H1 (cell line): ENCODE data around the gene PLXNA3. TPM values are rescaled to one million over a fixed set of nuclear protein-coding genes. Genes with fewer than 3 reads are reported as not detected.

Experiments used
- CTCF ChIA-PET: fragments of 300-600 bp; sonication (Branson Sonifier 250); formaldehyde crosslinking; loops from one replicate; lab custom pipeline; 2021; ENCODE audit not compliant: partially characterized antibody; lab: Charles Lee
- POLR2A ChIA-PET: fragments of 300-600 bp; sonication (Branson Sonifier 250); formaldehyde crosslinking; loops from one replicate; lab custom pipeline; 2021; ENCODE audit warnings: inconsistent platforms; ENCODE audit not compliant: partially characterized antibody; lab: Charles Lee
- DNase-seq, 2 experiments: peaks; one replicate each; pipeline versions ENCODE4 v3.0.0 to v3.0.0-alpha.2; 2010 to 2022; ENCODE audit warnings: low spot score in 2 of 2, low read depth in 1 of 2, mixed read lengths in 1 of 2
- FAIRE-seq: peaks from 2 replicates; lab custom pipeline; 2011; peaks lifted over from hg19 to GRCh38; lab: Jason Lieb, UNC
- H2AFZ ChIP-seq: 2 replicates; pipeline ENCODE4 v1.8.1; 2012; ENCODE audit warnings: low read length, inconsistent platforms
- H2AK5ac ChIP-seq: 2 replicates; pipeline ENCODE4 v1.6.1; 2013; ENCODE audit warnings: low read depth, low read length
- H2BK120ac ChIP-seq: replicated peaks from 2 replicates; pipeline ENCODE3; 2013; ENCODE audit warnings: low read depth, low read length, inconsistent platforms
- H2BK12ac ChIP-seq: 2 replicates; pipeline ENCODE4 v1.6.1; 2013; ENCODE audit warnings: low read depth, low read length
- H2BK15ac ChIP-seq: 2 replicates; pipeline ENCODE4 v1.6.1; 2013; ENCODE audit warnings: low read length
- H2BK20ac ChIP-seq: 2 replicates; pipeline ENCODE4 v1.6.1; 2013; ENCODE audit warnings: low read length
- H2BK5ac ChIP-seq: 2 replicates; pipeline ENCODE4 v1.6.1; 2013; ENCODE audit warnings: low read depth, low read length
- H3K14ac ChIP-seq: 2 replicates; pipeline ENCODE4 v1.6.1; 2013; ENCODE audit warnings: inconsistent platforms; ENCODE audit not compliant: insufficient read length
- H3K18ac ChIP-seq: 2 replicates; pipeline ENCODE4 v1.6.1; 2013; ENCODE audit warnings: low read length; ENCODE audit errors: extremely low read depth
- H3K23ac ChIP-seq: 2 replicates; pipeline ENCODE4 v1.6.1; 2013; ENCODE audit warnings: inconsistent platforms; ENCODE audit not compliant: insufficient read length
- H3K23me2 ChIP-seq: 2 replicates; pipeline ENCODE4 v1.6.1; 2013; ENCODE audit warnings: low read depth, low read length
- H3K27ac ChIP-seq: 2 replicates; pipeline ENCODE4 v1.6.1; 2011; ENCODE audit warnings: low read depth, low read length, inconsistent platforms
- H3K27me3 ChIP-seq, 4 experiments: replicated peaks in 1 of 4; 1 replicate in 1 of 4; 2 replicates in 3 of 4; pipeline versions ENCODE4 v1.6.1 to v1.8.1; 2011 to 2013; ENCODE audit warnings: low read length in 3 of 4, mild to moderate bottlenecking in 3 of 4, inconsistent platforms in 2 of 4, mixed read lengths in 2 of 4, moderate library complexity in 1 of 4; ENCODE audit not compliant: control insufficient read depth in 3 of 4, insufficient read depth in 3 of 4; ENCODE audit errors: extremely low read depth in 1 of 4
- H3K36me3 ChIP-seq, 4 experiments: 2 replicates each; pipeline versions ENCODE4 v1.6.1 to v1.8.1; 2011 to 2013; ENCODE audit warnings: mild to moderate bottlenecking in 4 of 4, low read length in 3 of 4, moderate library complexity in 2 of 4, control low read depth in 1 of 4, inconsistent platforms in 1 of 4; ENCODE audit not compliant: insufficient read depth in 4 of 4, control insufficient read depth in 2 of 4
- H3K4ac ChIP-seq: replicated peaks from 2 replicates; pipeline ENCODE3; 2013; ENCODE audit warnings: low read length, low read depth, mixed read lengths, inconsistent platforms; ENCODE audit not compliant: insufficient read length
- H3K4me1 ChIP-seq, 4 experiments: replicated peaks in 1 of 4; 1 replicate in 1 of 4; 2 replicates in 3 of 4; pipeline versions ENCODE4 v1.6.1 to v1.8.1; 2011 to 2013; ENCODE audit warnings: low read length in 3 of 4, inconsistent platforms in 2 of 4, mixed read lengths in 1 of 4; ENCODE audit not compliant: insufficient read depth in 4 of 4, control insufficient read depth in 3 of 4
- H3K4me2 ChIP-seq, 2 experiments: 2 replicates each; pipeline versions ENCODE4 v1.6.1 to v1.8.1; 2011 to 2013; ENCODE audit warnings: low read depth in 2 of 2, low read length in 2 of 2, control low read depth in 1 of 2, inconsistent platforms in 1 of 2, mild to moderate bottlenecking in 1 of 2; ENCODE audit not compliant: insufficient read depth in 1 of 2
- H3K4me3 ChIP-seq, 4 experiments: fragments of 200-600, 300-600 bp in 1 of 4; sonication (generic), shearing (Covaris generic), sonication (Bioruptor Twin) in 1 of 4; 2 replicates each; pipeline versions ENCODE4 v1.5.1 to v1.8.1; 2011 to 2016; ENCODE audit warnings: low read length in 4 of 4, low read depth in 3 of 4, control low read depth in 2 of 4, inconsistent platforms in 2 of 4, mild to moderate bottlenecking in 2 of 4, mixed read lengths in 1 of 4, moderate library complexity in 1 of 4; ENCODE audit not compliant: insufficient read depth in 2 of 4; ENCODE audit errors: extremely low read depth in 1 of 4
- H3K56ac ChIP-seq: replicated peaks from 2 replicates; pipeline ENCODE3; 2013; ENCODE audit warnings: low read depth, mild to moderate bottlenecking, mixed read lengths, low read length, inconsistent platforms; ENCODE audit not compliant: insufficient read length
- H3K79me1 ChIP-seq: 2 replicates; pipeline ENCODE4 v1.6.1; 2013; ENCODE audit warnings: low read depth, low read length, control low read depth
- H3K79me2 ChIP-seq, 2 experiments: 2 replicates each; pipeline versions ENCODE4 v1.6.1 to v1.8.1; 2012 to 2013; ENCODE audit warnings: low read length in 2 of 2, mild to moderate bottlenecking in 2 of 2, inconsistent platforms in 1 of 2; ENCODE audit not compliant: insufficient read depth in 2 of 2, control insufficient read depth in 1 of 2
- H3K9ac ChIP-seq, 4 experiments: replicated peaks in 1 of 4; 1 replicate in 1 of 4; 2 replicates in 3 of 4; pipeline versions ENCODE4 v1.6.1 to v1.8.1; 2011 to 2013; ENCODE audit warnings: low read depth in 3 of 4, low read length in 3 of 4, control low read depth in 2 of 4, mild to moderate bottlenecking in 2 of 4, moderate library complexity in 2 of 4, inconsistent platforms in 1 of 4; ENCODE audit errors: extremely low read depth in 1 of 4
- H3K9me3 ChIP-seq, 2 experiments: 2 replicates each; pipeline versions ENCODE4 v1.6.1 to v1.8.1; 2012 to 2013; ENCODE audit warnings: mild to moderate bottlenecking in 2 of 2, moderate library complexity in 2 of 2, control low read depth in 1 of 2, inconsistent platforms in 1 of 2, low read depth in 1 of 2, low read length in 1 of 2, mixed read lengths in 1 of 2; ENCODE audit not compliant: insufficient read depth in 2 of 2
- H4K20me1 ChIP-seq, 2 experiments: replicated peaks in 1 of 2; 2 replicates each; pipeline versions ENCODE3 to v1.8.1; 2011 to 2013; ENCODE audit warnings: inconsistent platforms in 2 of 2, low read length in 2 of 2, mild to moderate bottlenecking in 1 of 2; ENCODE audit not compliant: insufficient read depth in 2 of 2, control insufficient read depth in 1 of 2
- H4K5ac ChIP-seq: 2 replicates; pipeline ENCODE4 v1.6.1; 2013; ENCODE audit warnings: low read length, low read depth, mixed read lengths, inconsistent platforms; ENCODE audit not compliant: insufficient read length
- H4K8ac ChIP-seq: 2 replicates; pipeline ENCODE4 v1.8.0; 2013; ENCODE audit warnings: mild to moderate bottlenecking, moderate library complexity, low read length, inconsistent platforms; ENCODE audit not compliant: insufficient read depth; ENCODE audit errors: extremely low read depth
- H4K91ac ChIP-seq: replicated peaks from 2 replicates; pipeline ENCODE3; 2013; ENCODE audit warnings: low read length, mixed read lengths, inconsistent platforms; ENCODE audit not compliant: insufficient read length
- BCL11A ChIP-seq, 2 experiments: IDR thresholded peaks; one replicate each; pipeline ENCODE4 v1.6.1; 2011; ENCODE audit warnings: low read depth in 2 of 2, low read length in 2 of 2, mild to moderate bottlenecking in 2 of 2
- CTBP2 ChIP-seq: IDR thresholded peaks from 2 replicates; pipeline ENCODE4 v1.7.0; 2011; ENCODE audit warnings: borderline replicate concordance, mild to moderate bottlenecking, moderate library complexity, mixed read lengths, low read length; ENCODE audit not compliant: insufficient read depth, insufficient read length
- E2F6 ChIP-seq: IDR thresholded peaks from 2 replicates; pipeline ENCODE4 v1.6.1; 2012; ENCODE audit warnings: inconsistent platforms
- EGR1 ChIP-seq: IDR thresholded peaks from 2 replicates; pipeline ENCODE4 v1.6.1; 2011; ENCODE audit warnings: low read depth, low read length, borderline replicate concordance
- KDM5A ChIP-seq: fragments of 200-600 bp; IDR thresholded peaks from 2 replicates; pipeline ENCODE4 v1.7.1; 2012; ENCODE audit warnings: mild to moderate bottlenecking, low read length, inconsistent platforms, mixed read lengths
- MAFK ChIP-seq: IDR thresholded peaks from 2 replicates; pipeline ENCODE4 v1.6.1; 2012; ENCODE audit warnings: low read depth, mild to moderate bottlenecking, improper control_type of control experiment, low read length
- YY1 ChIP-seq: IDR thresholded peaks from 2 replicates; pipeline ENCODE4 v1.6.1; 2011; ENCODE audit warnings: low read depth, mild to moderate bottlenecking, low read length
- WGBS, 2 experiments: shearing (Covaris generic) in 1 of 2; methylation state at CpG; one replicate each; pipeline versions ENCODE4 v1.1.6 to v1.1.7; 2013 to 2015; ENCODE audit warnings: low lambda C conversion rate in 2 of 2, mixed read lengths in 2 of 2, inconsistent platforms in 1 of 2, low coverage in 1 of 2, missing lambda C conversion rate in 1 of 2; ENCODE audit not compliant: insufficient replicate concordance in 2 of 2, insufficient coverage in 1 of 2, insufficient read length in 1 of 2; ENCODE audit errors: extremely low coverage in 1 of 2, missing lambda C conversion rate in 1 of 2; 5-methylcytosine and 5-hydroxymethylcytosine counted together
- polyA plus RNA-seq, 7 experiments: library from polyadenylated mRNA; depleted of rRNA in 3 of 7; stranded (reverse) in 5 of 7; unstranded in 2 of 7; fragments of >200 nt in 5 of 7; fragments of 200-250 nt in 2 of 7; gene quantifications; 1 replicate in 5 of 7; 2 replicates in 1 of 7; 4 replicates in 1 of 7; pipeline versions ENCODE4 v1.2.1 to v1.2.3, GENCODE V29; 2011 to 2013; ENCODE audit warnings: missing spikeins in 2 of 7, mixed read lengths in 2 of 7
- total RNA-seq: library from RNA; stranded (reverse); fragmentation: NEBNext Ultra II Directional; extraction: Animal tissue kit (Norgen Biotek cat#: 25700); gene quantifications from 2 replicates; pipeline ENCODE4 v1.2.1, GENCODE V29; 2021

PLXNA3 gene
- total and polyA plus RNA-seq, 2 of the 8 experiments (the other 6 are each of a cell fraction or from before 2014, with no cell fraction given), result 10.7 to 18.2 TPM

- Histone ChIP-seq H2AFZ (peak within 1 kb of the TSS; percentile 89; the same call in 1 of the 2 replicates), H4K5ac (peak within 1 kb of the TSS; percentile 89), H3K27ac (peak within 1 kb of the TSS; percentile 77; the same call in 1 of the 2 replicates), H3K23ac (no peak within 1 kb of the TSS), H2BK15ac (no peak within 1 kb of the TSS), H3K9me3 (no peaks in the 10 kb centered on the region), H4K8ac (peak within 1 kb of the TSS; percentile 82; the same call in 1 of the 2 replicates), H3K4me2 (peak within 1 kb of the TSS; percentile 66 to 71), H3K14ac (no peak within 1 kb of the TSS), H3K9ac (peak within 1 kb of the TSS in 2 of 4 experiments; percentile 34 to 48; a peak in 3 of 7 replicates), H2BK20ac (no peak within 1 kb of the TSS), H2BK12ac (no peak within 1 kb of the TSS), H4K91ac (no peak within 1 kb of the TSS), H3K4ac (no peak within 1 kb of the TSS), H3K79me2 (no peaks in the 10 kb centered on the region), H3K23me2 (0 out of 2 replicates have a peak, but pooled peaks cover 3% of the 10 kb centered on the region), H2BK120ac (no peak within 1 kb of the TSS), H3K56ac (no peak within 1 kb of the TSS), H2BK5ac (no peak within 1 kb of the TSS; the same call in 1 of the 2 replicates), H3K79me1 (no peaks in the 10 kb centered on the region), H3K4me3 (peak within 1 kb of the TSS; percentile 45 to 66 (median 55)), H3K27me3 (no peaks in the 10 kb centered on the region), H3K18ac (peak within 1 kb of the TSS; percentile 71), H4K20me1 (no peaks in the 10 kb centered on the region), H3K36me3 (no peaks in the 10 kb centered on the region; a peak in 1 of 8 replicates), H3K4me1 (peaks cover 0 to 6% (median 0%) of the 10 kb centered on the region in 4 experiments; a peak in 1 of 7 replicates), H2AK5ac (no peak within 1 kb of the TSS)
- WGBS, 2 experiments, result 13% methylated on average over 14 of the region's 85 CpGs; no CpG with 5 or more reads in 1 of the 2 experiments
- DNase-seq (peak; percentile 57 to 97), FAIRE-seq (peak; percentile 7)
- ChIA-PET POLR2A (interaction anchor here (0.7 to 1.9 kb wide), 9 partner anchors 11 to 81 kb away, joined by 3 to 6 read pairs (median 4); partner anchors contain the start of genes FAM50A and SLC10A3), CTCF (interaction anchor here (0.6 kb wide), 2 partner anchors 53 to 68 kb away, joined by 3 read pairs; no protein-coding TSS in a partner anchor)
- TF ChIP-seq YY1 (no peak), KDM5A (no peak), BCL11A (IDR thresholded peaks at IDR 0.05; ENCODE audit: low read depth in 2 of 2, low read length in 2 of 2) (no peak), MAFK (no peak), CTBP2 (no peak), E2F6 (peak; percentile 99), EGR1 (peak; percentile 12; the same call in 1 of the 2 replicates)
Measured at GRCh38 chrX:154478728-154479622, 20.9 kb downstream of the PLXNA3 start, which contains the start of gene LAGE3. Gene LAGE3, minus strand, starts transcription at chrX:154479281. Its CDS starts 366 bp downstream, at chrX:154478915.
